Kidney (tissue), 14 donors: ENCODE measurements around the gene HOXD9. TPM values are rescaled to one million over a fixed set of nuclear protein-coding genes. Genes with fewer than 3 reads are reported as not detected.

Source experiments
- DNase-seq, 5 donors: peaks; one replicate each; pipeline ENCODE4 v3.0.0-alpha.2; 2013 to 2020
- FAIRE-seq: peaks from 2 replicates; lab custom pipeline; 2012; peaks lifted over from hg19 to GRCh38; lab: Jason Lieb, UNC
- H3K27ac ChIP-seq, 2 donors: one replicate each; pipeline ENCODE4 v1.7.0; 2013; ENCODE audit warnings: low read depth in 2 of 2, low read length in 2 of 2, inconsistent platforms in 1 of 2
- H3K27me3 ChIP-seq: one replicate; pipeline ENCODE4 v1.7.1; 2013; ENCODE audit warnings: low read length, inconsistent platforms; ENCODE audit not compliant: control insufficient read depth, insufficient read depth
- H3K36me3 ChIP-seq, 3 donors: one replicate each; pipeline versions ENCODE4 v1.7.0 to v1.7.1; 2013; ENCODE audit warnings: low read length in 3 of 3, control low read depth in 1 of 3, inconsistent platforms in 1 of 3; ENCODE audit not compliant: insufficient read depth in 3 of 3, control insufficient read depth in 2 of 3
- H3K4me1 ChIP-seq, 3 donors: one replicate each; pipeline versions ENCODE4 v1.7.0 to v1.7.1; 2013; ENCODE audit warnings: low read length in 3 of 3, inconsistent platforms in 1 of 3, low read depth in 1 of 3; ENCODE audit not compliant: control insufficient read depth in 2 of 3, insufficient read depth in 2 of 3
- H3K4me3 ChIP-seq, 3 donors: one replicate each; pipeline versions ENCODE4 v1.7.0 to v1.8.1; 2013; ENCODE audit warnings: low read length in 3 of 3, control low read depth in 1 of 3, inconsistent platforms in 1 of 3
- H3K9ac ChIP-seq, 3 donors: one replicate each; pipeline versions ENCODE4 v1.7.0 to v1.7.1; 2013; ENCODE audit warnings: low read length in 3 of 3, control low read depth in 1 of 3, inconsistent platforms in 1 of 3
- H3K9me3 ChIP-seq, 3 donors: one replicate each; pipeline versions ENCODE4 v1.7.0 to v1.7.1; 2013; ENCODE audit warnings: low read length in 3 of 3, control low read depth in 1 of 3, inconsistent platforms in 1 of 3; ENCODE audit not compliant: control insufficient read depth in 2 of 3, insufficient read depth in 1 of 3
- CTCF ChIP-seq: IDR thresholded peaks from 3 replicates; pipeline ENCODE4 v1.5.1; 2012; ENCODE audit warnings: mild to moderate bottlenecking, moderate library complexity, borderline replicate concordance; ENCODE audit not compliant: insufficient read depth; ENCODE audit errors: extremely low read depth
- intact Hi-C: fragments of 100-400 bp; cut with DNase I; formaldehyde crosslinking; loops from one replicate; pipeline ENCODE4 v1.11.1; 2022
- polyA plus RNA-seq: library from polyadenylated mRNA; stranded (reverse); fragments of 350-450 nt; fragmentation: Illumina TruSeq; extraction: RNeasy Lipid Tissue Mini Kit (QIAGEN cat#74804); gene quantifications from one replicate; pipeline ENCODE4 v1.2.3, GENCODE V29; 2014; ENCODE audit warnings: low read depth, low replicate concordance; ENCODE audit not compliant: insufficient read depth
- total RNA-seq: library from RNA; stranded (reverse); fragmentation: NEBNext Ultra II Directional; extraction: Animal tissue kit (Norgen Biotek cat#: 25700); gene quantifications from one replicate; pipeline ENCODE4 v1.2.1, GENCODE V29; 2021
- donor health status: control.
- donor health status: control.
- donor health status: control.
- donor health status: control.
- donor health status: control.
- donor health status: DM: yes; HTN: yes; CAD: no.
- donor health status: Normal renal cell carcinoma (clear cell type).

The HOXD9 gene
- total and polyA plus RNA-seq, 2 donors from 2014 or later, result 36.4 to 36.5 TPM

DNA sequence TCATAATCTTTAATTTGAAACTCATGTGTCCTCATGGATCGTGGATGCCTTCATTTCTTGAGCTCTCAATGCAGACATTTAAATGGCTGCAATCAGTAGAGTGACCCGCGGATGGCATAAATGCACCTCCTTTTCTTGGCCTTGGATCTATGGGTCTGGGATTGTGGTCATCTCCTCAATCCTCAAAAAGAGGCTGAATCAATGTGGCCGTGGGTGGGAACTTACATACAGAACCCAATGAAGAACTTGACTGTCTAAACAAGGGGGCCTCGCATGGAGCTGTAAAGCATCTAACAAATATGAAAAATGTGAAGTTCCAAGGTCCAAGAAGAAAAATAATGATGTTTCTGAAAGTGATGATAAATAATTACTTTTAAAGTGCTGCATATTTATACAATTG, 27.1 kb upstream of the HOXD9 start:
- Histone ChIP-seq H3K9ac (no peak overlapping the region), H3K4me1 (peaks cover 0 to 9% (median 5%) of the 10 kb centered on the region in 3 donors), H3K9me3 (no peaks in the 10 kb centered on the region), H3K36me3 (no peaks in the 10 kb centered on the region), H3K27ac (no peak overlapping the region), H3K27me3 (peaks cover 80% of the 10 kb centered on the region), H3K4me3 (no peak overlapping the region)
- DNase-seq (no peak), FAIRE-seq (no peak)
- intact Hi-C loops, result loop anchor here (10.0 kb wide), 1 partner anchor 411 kb away; no protein-coding TSS in a partner anchor
- no peak for TF ChIP-seq CTCF

DNA sequence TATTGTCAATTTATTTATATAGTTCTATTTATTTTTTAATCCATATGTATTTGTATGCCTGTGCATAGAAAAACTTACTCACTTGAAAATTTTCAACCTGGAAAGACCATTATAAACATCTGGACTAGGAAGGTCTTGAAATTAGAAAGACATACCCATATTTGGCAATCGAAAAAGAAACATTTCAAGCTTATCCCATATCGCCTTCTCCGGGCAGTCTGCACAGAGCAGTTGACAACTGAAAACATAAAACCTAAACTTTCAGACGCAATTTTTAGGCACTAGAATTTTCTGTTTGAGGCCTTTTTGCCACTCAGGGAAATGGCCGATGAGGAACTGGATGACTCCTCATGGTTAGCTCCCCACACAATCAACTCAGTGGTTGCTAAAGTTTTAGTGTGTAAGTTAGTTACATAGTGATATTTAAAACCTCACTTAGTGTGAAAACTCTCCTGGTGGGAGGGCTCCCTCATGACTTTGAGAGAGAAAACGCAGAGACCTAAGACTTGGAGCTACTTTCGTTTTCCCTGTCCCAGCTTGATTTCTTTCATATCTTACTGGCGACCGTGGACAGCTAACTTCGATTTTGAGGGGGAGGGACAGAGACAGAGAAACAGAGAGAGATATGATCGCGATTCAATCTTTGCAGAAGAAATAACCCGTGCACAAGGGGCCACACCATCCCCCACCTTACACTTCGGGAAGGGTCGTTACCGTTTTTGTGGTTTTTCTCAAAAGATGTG, 26.1 kb upstream of the HOXD9 start:
- no peak overlapping the region for H3K9ac ChIP-seq
- FAIRE-seq (no peak), DNase-seq (peak in 4 of 5 donors; percentile 42 to 75 (median 56))
- intact Hi-C loops, result loop anchor here (10.0 kb wide), 1 partner anchor 412 kb away; no protein-coding TSS in a partner anchor
- no peaks in the 10 kb centered on the region for H3K36me3 ChIP-seq
- H3K9me3 ChIP-seq, result no peaks in the 10 kb centered on the region
- TF ChIP-seq CTCF, result no peak
- no peak overlapping the region for H3K27ac ChIP-seq
- peaks cover 76% of the 10 kb centered on the region for H3K27me3 ChIP-seq
- peaks cover 0 to 9% (median 5%) of the 10 kb centered on the region in 3 donors for H3K4me1 ChIP-seq
- H3K4me3 ChIP-seq, result peak overlapping the region in 2 of 3 donors; percentile 32 to 62

- no peaks in the 10 kb centered on the region for H3K9me3 ChIP-seq
- intact Hi-C loops, result loop anchor here (10.0 kb wide), 1 partner anchor 412 kb away; no protein-coding TSS in a partner anchor
- FAIRE-seq (no peak), DNase-seq (peak; percentile 86 to 92 (median 90))
- H3K27ac ChIP-seq, result no peak overlapping the region
- H3K9ac ChIP-seq, result no peak overlapping the region
- no peaks in the 10 kb centered on the region for H3K36me3 ChIP-seq
- TF ChIP-seq CTCF, result peak; percentile 78
- peak overlapping the region in 2 of 3 donors; percentile 32 to 62 for H3K4me3 ChIP-seq
- H3K27me3 ChIP-seq, result peaks cover 74% of the 10 kb centered on the region
- H3K4me1 ChIP-seq, result peaks cover 0 to 9% (median 5%) of the 10 kb centered on the region in 3 donors
These were observed 25.3 kb upstream of the HOXD9 start for GRCh38 chr2:176096986-176097819.
